ENCODE data around the gene BSPH1. TPM values are rescaled to one million over a fixed set of nuclear protein-coding genes. Genes with fewer than 3 reads are reported as not detected.

Gene BSPH1
- total RNA-seq, 2 donors from 2014 or later: not detected

DNA sequence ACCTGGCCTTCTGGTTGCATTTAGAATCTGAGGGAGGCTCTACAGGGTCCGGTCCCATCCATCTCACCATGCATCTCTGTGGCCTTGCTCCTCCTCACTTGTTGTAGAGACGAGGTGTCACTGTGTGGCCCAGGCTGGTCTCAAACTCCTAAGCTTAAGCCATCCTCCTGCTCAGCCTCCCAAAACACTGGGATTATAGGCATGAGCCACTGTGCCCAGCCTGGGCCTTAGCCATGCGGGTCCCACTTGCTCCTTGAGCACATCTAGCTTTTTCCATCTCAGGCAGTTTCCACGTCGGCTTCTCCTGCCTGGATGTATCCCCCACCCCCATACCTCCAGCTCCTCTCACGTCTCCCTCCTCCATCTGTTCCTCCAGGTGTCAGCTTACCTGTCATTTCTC lies 12.3 kb upstream of the BSPH1 start:
- H3K4me1 ChIP-seq: no peaks in the 10 kb centered on the region

DNA sequence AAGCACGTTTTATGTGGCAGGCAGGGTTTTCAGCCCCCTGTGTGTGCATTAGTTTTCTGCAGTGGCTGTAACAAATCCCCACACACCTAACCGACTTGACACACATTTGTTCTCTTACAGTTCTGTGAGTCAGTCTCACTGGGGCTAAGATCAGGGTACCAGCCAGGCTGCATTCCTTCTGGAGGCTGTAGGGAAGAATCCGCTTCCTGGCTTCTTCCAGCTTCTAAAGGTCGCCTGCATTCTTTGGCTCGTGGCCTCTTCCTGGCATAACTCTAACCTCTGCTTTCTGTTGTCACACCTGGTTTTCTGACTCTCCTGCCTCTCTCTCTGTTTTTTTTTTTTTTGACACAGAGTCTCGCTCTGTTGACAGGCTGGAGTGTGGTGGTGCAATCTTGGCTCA lies 8.9 kb upstream of the BSPH1 start:
- TF ChIP-seq, protein P1, sequence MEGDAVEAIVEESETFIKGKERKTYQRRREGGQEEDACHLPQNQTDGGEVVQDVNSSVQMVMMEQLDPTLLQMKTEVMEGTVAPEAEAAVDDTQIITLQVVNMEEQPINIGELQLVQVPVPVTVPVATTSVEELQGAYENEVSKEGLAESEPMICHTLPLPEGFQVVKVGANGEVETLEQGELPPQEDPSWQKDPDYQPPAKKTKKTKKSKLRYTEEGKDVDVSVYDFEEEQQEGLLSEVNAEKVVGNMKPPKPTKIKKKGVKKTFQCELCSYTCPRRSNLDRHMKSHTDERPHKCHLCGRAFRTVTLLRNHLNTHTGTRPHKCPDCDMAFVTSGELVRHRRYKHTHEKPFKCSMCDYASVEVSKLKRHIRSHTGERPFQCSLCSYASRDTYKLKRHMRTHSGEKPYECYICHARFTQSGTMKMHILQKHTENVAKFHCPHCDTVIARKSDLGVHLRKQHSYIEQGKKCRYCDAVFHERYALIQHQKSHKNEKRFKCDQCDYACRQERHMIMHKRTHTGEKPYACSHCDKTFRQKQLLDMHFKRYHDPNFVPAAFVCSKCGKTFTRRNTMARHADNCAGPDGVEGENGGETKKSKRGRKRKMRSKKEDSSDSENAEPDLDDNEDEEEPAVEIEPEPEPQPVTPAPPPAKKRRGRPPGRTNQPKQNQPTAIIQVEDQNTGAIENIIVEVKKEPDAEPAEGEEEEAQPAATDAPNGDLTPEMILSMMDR (IDR thresholded peaks at IDR 0.05): no peak
- intact Hi-C loops (cut with DNase I): no loop called here

More for the DNA sequence above, 12.3 kb upstream of the BSPH1 start:
- H3K9me3 ChIP-seq: no peaks in the 10 kb centered on the region
- no peak overlapping the region for H3K4me3 ChIP-seq
- no peak for DNase-seq
- no peak overlapping the region for H3K27ac ChIP-seq
- TF ChIP-seq, protein P1 (IDR thresholded peaks at IDR 0.05): no peak
- H3K36me3 ChIP-seq: no peaks in the 10 kb centered on the region
- intact Hi-C loops (cut with DNase I): no loop called here
- H3K9ac ChIP-seq (ENCODE audit: low read depth in 2 of 2, low read length in 2 of 2): no peak overlapping the region
- H3K27me3 ChIP-seq: no peaks in the 10 kb centered on the region

DNA sequence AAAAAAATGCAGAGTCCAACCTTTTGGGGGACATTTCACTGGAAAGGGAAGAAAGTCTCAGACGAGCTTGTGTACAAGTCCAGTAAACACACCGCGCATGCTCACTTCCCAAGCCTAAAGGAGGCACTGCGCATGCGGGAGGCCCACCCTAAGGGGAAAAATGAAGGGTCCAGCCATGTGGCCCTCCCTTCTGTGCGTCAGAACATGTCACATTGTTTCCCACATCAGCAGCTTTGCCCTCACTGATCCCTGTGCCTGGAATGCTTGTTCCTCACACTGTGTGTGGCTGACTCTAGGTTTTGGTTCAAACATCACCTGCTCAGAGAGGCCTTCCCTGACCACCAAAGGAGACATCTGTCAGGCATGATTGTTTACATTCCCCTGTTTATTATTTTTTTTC lies 6.8 kb upstream of the BSPH1 start:
- no peaks in the 10 kb centered on the region for H3K36me3 ChIP-seq
- H3K9ac ChIP-seq (ENCODE audit: low read depth in 2 of 2, low read length in 2 of 2): no peak overlapping the region
- H3K27ac ChIP-seq: no peak overlapping the region
- H3K4me3 ChIP-seq: no peak overlapping the region
- intact Hi-C loops (cut with DNase I): no loop called here
- no peak for DNase-seq
- H3K9me3 ChIP-seq: no peaks in the 10 kb centered on the region
- TF ChIP-seq, protein P1 (IDR thresholded peaks at IDR 0.05): no peak
- no peaks in the 10 kb centered on the region for H3K4me1 ChIP-seq
- H3K27me3 ChIP-seq: no peaks in the 10 kb centered on the region

More for the DNA sequence above, 8.9 kb upstream of the BSPH1 start:
- no peak for DNase-seq
- Histone ChIP-seq H3K9ac (ENCODE audit: low read depth in 2 of 2, low read length in 2 of 2) (no peak overlapping the region), H3K4me1 (no peaks in the 10 kb centered on the region), H3K9me3 (no peaks in the 10 kb centered on the region), H3K27ac (no peak overlapping the region), H3K36me3 (no peaks in the 10 kb centered on the region), H3K4me3 (no peak overlapping the region), H3K27me3 (no peaks in the 10 kb centered on the region)

DNA sequence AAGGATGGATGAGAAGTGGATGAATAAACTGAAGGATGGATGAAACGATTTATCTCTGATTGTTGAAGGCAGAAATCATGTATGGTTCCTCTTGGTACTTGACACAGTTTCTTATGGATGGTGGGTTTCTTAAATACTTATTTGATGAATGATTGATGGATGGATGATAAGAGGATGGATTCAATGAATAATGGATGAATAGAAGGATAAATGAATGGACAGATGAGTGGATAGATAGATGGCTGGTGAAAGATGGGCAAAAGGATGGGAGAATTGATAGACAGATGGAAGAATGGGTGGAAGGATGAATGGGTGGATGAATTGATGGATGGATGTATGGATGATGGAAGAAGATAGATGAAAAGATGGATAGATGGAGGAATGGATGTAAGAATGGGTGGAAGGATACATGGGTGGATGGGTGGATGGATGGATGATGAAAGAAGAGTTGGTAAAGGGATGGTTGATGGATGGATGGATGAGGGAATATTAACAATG lies 4.3 kb upstream of the BSPH1 start:
- H3K9ac ChIP-seq (ENCODE audit: low read depth in 2 of 2, low read length in 2 of 2): no peak overlapping the region
- DNase-seq: no peak
- no peak overlapping the region for H3K4me3 ChIP-seq
- no peaks in the 10 kb centered on the region for H3K4me1 ChIP-seq
- no peaks in the 10 kb centered on the region for H3K36me3 ChIP-seq
- TF ChIP-seq, protein P1 (IDR thresholded peaks at IDR 0.05): no peak
- no peaks in the 10 kb centered on the region for H3K9me3 ChIP-seq
- intact Hi-C loops (cut with DNase I): no loop called here
- H3K27me3 ChIP-seq: no peaks in the 10 kb centered on the region
- no peak overlapping the region for H3K27ac ChIP-seq

DNA sequence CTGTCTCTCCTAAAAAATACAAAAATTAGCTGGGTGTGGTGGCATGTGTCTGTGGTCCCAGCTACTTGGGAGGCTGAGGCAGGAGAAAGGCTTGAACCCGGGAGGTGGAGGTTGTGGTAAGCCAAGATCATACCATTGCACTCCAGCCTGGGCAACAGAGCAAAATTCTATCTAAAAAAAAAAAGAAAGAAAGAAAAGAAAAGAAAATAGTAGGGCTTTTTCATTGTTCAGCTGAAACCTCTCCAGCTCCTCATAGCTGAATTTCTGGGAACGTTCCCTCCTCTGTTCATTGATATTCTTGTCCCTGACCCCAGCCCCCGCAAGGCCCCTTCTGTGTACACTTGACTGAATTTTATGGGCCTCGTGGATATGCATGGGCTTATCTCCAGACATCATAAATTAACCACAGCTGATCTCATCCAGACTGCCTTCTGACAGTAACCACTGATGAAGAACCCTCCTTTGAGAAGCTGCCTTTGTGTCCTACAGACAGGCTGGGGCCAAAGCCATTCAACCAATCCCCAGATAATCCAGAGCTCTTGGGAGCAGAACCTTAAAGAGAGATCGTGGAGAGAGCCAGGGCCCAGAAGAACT lies 2.3 kb upstream of the BSPH1 start, which contains the start of gene ELSPBP1:
Gene ELSPBP1 (plus strand): TSS at position 424 of the 594 bp plus-strand sequence. CDS start 14,036 bp downstream, outside the sequence.
- no peak within 1 kb of the TSS for H3K4me3 ChIP-seq
- H3K4me1 ChIP-seq: no peaks in the 10 kb centered on the region
- no peak within 1 kb of the TSS for H3K9ac ChIP-seq (ENCODE audit: low read depth in 2 of 2, low read length in 2 of 2)
- TF ChIP-seq, protein P1 (IDR thresholded peaks at IDR 0.05): no peak
- no peaks in the 10 kb centered on the region for H3K36me3 ChIP-seq
- intact Hi-C loops (cut with DNase I): no loop called here
- DNase-seq: no peak
- H3K27me3 ChIP-seq: no peaks in the 10 kb centered on the region
- no peaks in the 10 kb centered on the region for H3K9me3 ChIP-seq
- no peak within 1 kb of the TSS for H3K27ac ChIP-seq
